ENCODE results near the gene PDE6B. TPM values are rescaled to one million over a fixed set of nuclear protein-coding genes. Genes with fewer than 3 reads are reported as not detected.

PDE6B gene
- total RNA-seq, 1 experiment from 2014 or later = 10.8 TPM

DNA sequence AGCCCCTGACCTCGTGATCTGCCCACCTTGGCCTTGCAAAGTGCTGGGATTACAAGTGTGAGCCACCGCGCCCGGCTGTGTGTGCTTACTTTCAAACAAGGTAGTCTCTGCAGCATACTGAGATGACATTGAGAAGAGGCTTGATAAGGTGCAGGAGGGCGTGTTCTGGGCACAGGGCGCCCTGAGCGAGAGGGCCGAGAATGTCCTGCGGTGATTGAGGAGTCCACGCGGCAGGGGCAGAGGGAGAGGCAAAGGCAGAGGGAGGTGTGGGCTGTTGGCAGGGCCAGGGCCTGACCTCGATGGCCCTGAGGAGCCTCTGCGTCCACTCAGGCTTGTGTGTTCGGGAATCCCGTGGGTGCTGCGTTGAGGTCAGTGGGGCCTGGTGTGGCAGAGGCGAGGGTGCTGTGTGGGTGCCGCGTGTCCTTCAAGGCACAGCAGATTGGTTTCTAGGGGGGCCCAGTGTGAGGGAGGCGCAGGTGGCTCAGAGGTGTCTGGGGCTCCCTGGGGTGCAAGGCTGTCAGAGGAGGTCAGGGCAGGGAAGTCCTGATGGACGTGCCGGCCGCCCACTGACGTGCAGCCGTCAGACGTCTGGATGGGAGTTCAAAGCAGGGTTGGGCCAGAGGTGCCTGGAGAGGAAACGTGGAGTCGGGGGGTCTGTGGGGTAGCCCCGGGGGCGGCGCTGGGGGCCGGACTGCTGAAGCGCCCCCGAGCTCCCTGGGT, 92.4 kb downstream of the PDE6B start:
- H3K4me3 Mint-ChIP-seq = 0 out of 5 replicates have a peak overlapping the region, but pooled peaks of 1 of the 2 experiments have one; percentile 43

More for the DNA sequence above, 92.4 kb downstream of the PDE6B start:
- Mint-ChIP-seq H3K36me3 (ENCODE audit: insufficient read depth in 1 of 3, low read depth in 3 of 3) (peaks cover 15 to 31% (median 22%) of the 10 kb centered on the region in 3 experiments; a peak in 6 of 7 replicates), H3K27me3 (ENCODE audit: low read depth) (no peaks in the 10 kb centered on the region; the same call in 1 of the 2 replicates), H3K9me3 (no peaks in the 10 kb centered on the region; a peak in 1 of 5 replicates), H3K4me1 (no peaks in the 10 kb centered on the region; a peak in 2 of 4 replicates), H3K27ac (peak overlapping the region in 2 of 3 experiments; percentile 9 to 72; a peak in 4 of 7 replicates)
- Histone ChIP-seq H2BK12ac (ENCODE audit: insufficient read length, low read depth, low read length) (no peak overlapping the region), H3K4me1 (ENCODE audit: insufficient read depth, low read length) (no peaks in the 10 kb centered on the region), H3K14ac (ENCODE audit: insufficient read depth, low read length) (no peak overlapping the region; the same call in 1 of the 2 replicates), H2AK5ac (ENCODE audit: insufficient read length, low read length) (no peak overlapping the region), H2AFZ (ENCODE audit: low read length) (no peak overlapping the region), H3K18ac (ENCODE audit: insufficient read length, low read depth, low read length) (no peak overlapping the region), H3K27me3 (ENCODE audit: insufficient read depth, low read length) (no peaks in the 10 kb centered on the region), H3K23ac (ENCODE audit: insufficient read length, low read depth, low read length) (no peak overlapping the region), H4K20me1 (ENCODE audit: control insufficient read depth, insufficient read depth, insufficient read length) (no peaks in the 10 kb centered on the region), H3K4ac (ENCODE audit: low read depth, low read length) (no peak overlapping the region), H4K91ac (ENCODE audit: insufficient read length, low read depth, low read length) (no peak overlapping the region), H3K79me1 (ENCODE audit: insufficient read depth, low read depth, low read length, poor library complexity, severe bottlenecking) (peaks cover 16% of the 10 kb centered on the region), H3K23me2 (ENCODE audit: insufficient read length, low read depth, low read length, poor library complexity, severe bottlenecking) (no peaks in the 10 kb centered on the region), H3K9ac (ENCODE audit: extremely low read depth, insufficient read length, low read length) (no peak overlapping the region), H3K27ac (ENCODE audit: insufficient read length, low read depth, low read length) (no peak overlapping the region), H2BK120ac (ENCODE audit: low read depth, low read length, poor library complexity, severe bottlenecking) (no peak overlapping the region), H4K5ac (ENCODE audit: insufficient read length, low read depth, low read length) (no peak overlapping the region), H3T11ph (ENCODE audit: low read length) (no peak overlapping the region), H3K56ac (ENCODE audit: insufficient read length, low read depth, low read length) (no peak overlapping the region), H4K8ac (replicated peaks; ENCODE audit: insufficient read length, low read depth, low read length) (no peak overlapping the region), H3K4me2 (ENCODE audit: insufficient read depth, insufficient read length, low read length) (no peak overlapping the region), H2BK5ac (ENCODE audit: insufficient read length, low read length) (no peak overlapping the region), H2BK15ac (ENCODE audit: low read depth, low read length) (no peak overlapping the region), H2BK20ac (ENCODE audit: low read depth, low read length, poor library complexity, severe bottlenecking) (no peak overlapping the region), H3K9me3 (ENCODE audit: control insufficient read depth, low read depth, low read length) (no peaks in the 10 kb centered on the region), H3K79me2 (ENCODE audit: insufficient read depth, low read length) (peaks cover 43% of the 10 kb centered on the region; the same call in 1 of the 2 replicates)
- WGBS (ENCODE audit: extremely low coverage, insufficient read length, low lambda C conversion rate) = no CpG with 5 or more reads among the region's 34 CpGs
- no peak for DNase-seq
- TF ChIP-seq, protein P1, sequence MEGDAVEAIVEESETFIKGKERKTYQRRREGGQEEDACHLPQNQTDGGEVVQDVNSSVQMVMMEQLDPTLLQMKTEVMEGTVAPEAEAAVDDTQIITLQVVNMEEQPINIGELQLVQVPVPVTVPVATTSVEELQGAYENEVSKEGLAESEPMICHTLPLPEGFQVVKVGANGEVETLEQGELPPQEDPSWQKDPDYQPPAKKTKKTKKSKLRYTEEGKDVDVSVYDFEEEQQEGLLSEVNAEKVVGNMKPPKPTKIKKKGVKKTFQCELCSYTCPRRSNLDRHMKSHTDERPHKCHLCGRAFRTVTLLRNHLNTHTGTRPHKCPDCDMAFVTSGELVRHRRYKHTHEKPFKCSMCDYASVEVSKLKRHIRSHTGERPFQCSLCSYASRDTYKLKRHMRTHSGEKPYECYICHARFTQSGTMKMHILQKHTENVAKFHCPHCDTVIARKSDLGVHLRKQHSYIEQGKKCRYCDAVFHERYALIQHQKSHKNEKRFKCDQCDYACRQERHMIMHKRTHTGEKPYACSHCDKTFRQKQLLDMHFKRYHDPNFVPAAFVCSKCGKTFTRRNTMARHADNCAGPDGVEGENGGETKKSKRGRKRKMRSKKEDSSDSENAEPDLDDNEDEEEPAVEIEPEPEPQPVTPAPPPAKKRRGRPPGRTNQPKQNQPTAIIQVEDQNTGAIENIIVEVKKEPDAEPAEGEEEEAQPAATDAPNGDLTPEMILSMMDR (conservative IDR thresholded peaks at IDR 0.05) = no peak

All from H9 (cell line).